H1 (cell line): ENCODE results near the gene DPP3.

Experiments
- ASH2L ChIP-seq: fragments of 200-600, 300-600 bp; sonication (generic); IDR thresholded peaks from one replicate; pipeline ENCODE4 v1.7.1; 2017; ENCODE audit warnings: low read length
- CHD2 ChIP-seq: IDR thresholded peaks from 2 replicates; pipeline ENCODE4 v1.6.1; 2012; ENCODE audit warnings: low read length, improper control_type of control experiment
- CTCF ChIP-seq, 3 experiments: IDR thresholded peaks; 1 replicate in 2 of 3; 2 replicates in 1 of 3; pipeline versions ENCODE4 v1.5.1 to v1.6.1; 2011; ENCODE audit warnings: low read length in 3 of 3, mild to moderate bottlenecking in 3 of 3, inconsistent platforms in 2 of 3, low read depth in 1 of 3, moderate library complexity in 1 of 3; ENCODE audit not compliant: insufficient read depth in 1 of 3; ENCODE audit errors: control extremely low read depth in 1 of 3
- EP300 ChIP-seq, 2 experiments: IDR thresholded peaks; 1 replicate in 1 of 2; 2 replicates in 1 of 2; pipeline ENCODE4 v1.6.1; 2011 to 2012; ENCODE audit warnings: low read depth in 2 of 2, low read length in 2 of 2, mild to moderate bottlenecking in 2 of 2, borderline replicate concordance in 1 of 2, inconsistent platforms in 1 of 2, moderate library complexity in 1 of 2
- GABPA ChIP-seq: IDR thresholded peaks from 2 replicates; pipeline ENCODE4 v1.6.1; 2011; ENCODE audit warnings: mild to moderate bottlenecking, low read length, moderate library complexity, borderline replicate concordance; ENCODE audit not compliant: insufficient read depth
- MAFK ChIP-seq: IDR thresholded peaks from 2 replicates; pipeline ENCODE4 v1.6.1; 2012; ENCODE audit warnings: low read depth, mild to moderate bottlenecking, improper control_type of control experiment, low read length
- POLR2AphosphoS5 ChIP-seq: IDR thresholded peaks from 2 replicates; pipeline ENCODE4 v1.6.1; 2011; ENCODE audit warnings: low read depth, low read length
- SIX5 ChIP-seq: IDR thresholded peaks from 2 replicates; pipeline ENCODE4 v1.6.1; 2011; ENCODE audit warnings: mild to moderate bottlenecking, low read depth, low read length
- TCF12 ChIP-seq: IDR thresholded peaks from 2 replicates; pipeline ENCODE4 v1.6.1; 2011; ENCODE audit warnings: low read depth, mild to moderate bottlenecking, low read length
- ZNF274 ChIP-seq: IDR thresholded peaks from 2 replicates; pipeline ENCODE4 v1.7.0; 2012; ENCODE audit warnings: low read length, borderline replicate concordance; ENCODE audit errors: extremely low read depth

- TF ChIP-seq CTCF (IDR thresholded peaks at IDR 0.05; ENCODE audit: control extremely low read depth in 1 of 3, insufficient read depth in 1 of 3, low read depth in 1 of 3, low read length in 3 of 3) (no peak), ZNF274 (no peak), EP300 (IDR thresholded peaks at IDR 0.05; ENCODE audit: borderline replicate concordance in 1 of 2, low read depth in 2 of 2, low read length in 2 of 2) (no peak), MAFK (no peak), CHD2 (no peak), ASH2L (no peak), TCF12 (no peak), GABPA (no peak), POLR2AphosphoS5 (no peak), SIX5 (no peak)
These were observed 61.7 kb downstream of the DPP3 start for GRCh38 chr11:66541892-66542291.
